GM23338 (cell line): ENCODE results near the gene DDC.

Experiments used
- CREB1 ChIP-seq: fragments of 250-450 bp; sonication (Bioruptor Pico); IDR thresholded peaks from 2 replicates; pipeline ENCODE4 v1.5.0; 2020; ENCODE audit warnings: low read depth, mild to moderate bottlenecking, moderate library complexity
- CTCF ChIP-seq, 2 experiments: fragments of 200-600 bp in 1 of 2; sonication (generic) in 1 of 2; conservative IDR thresholded peaks; 2 replicates each; pipeline versions ENCODE4 v1.5.1 to v1.6.1; 2016 to 2017; ENCODE audit warnings: antibody characterized with exemption in 2 of 2, low read depth in 2 of 2, mild to moderate bottlenecking in 2 of 2, moderate library complexity in 1 of 2
- ETS1 ChIP-seq: IDR thresholded peaks from 2 replicates; pipeline ENCODE4 v1.6.1; 2016; ENCODE audit warnings: antibody characterized with exemption
- EZH2 ChIP-seq: fragments of 200-600 bp; sonication (generic); IDR thresholded peaks from one replicate; pipeline ENCODE4 v1.8.0; 2017; ENCODE audit warnings: antibody characterized with exemption, mild to moderate bottlenecking, low read depth; ENCODE audit not compliant: unreplicated experiment
- EZH2phosphoT487 ChIP-seq: fragments of 200-600 bp; sonication (generic); IDR thresholded peaks from one replicate; pipeline ENCODE4 v1.8.1; 2018; ENCODE audit warnings: antibody characterized with exemption; ENCODE audit not compliant: unreplicated experiment
- JUNB ChIP-seq: IDR thresholded peaks from one replicate; pipeline ENCODE4 v1.6.1; 2016; ENCODE audit warnings: antibody characterized with exemption; ENCODE audit not compliant: unreplicated experiment
- NANOG ChIP-seq: IDR thresholded peaks from 2 replicates; pipeline ENCODE4 v1.6.1; 2016; ENCODE audit warnings: antibody characterized with exemption, borderline replicate concordance
- POLR2AphosphoS5 ChIP-seq: IDR thresholded peaks from 2 replicates; pipeline ENCODE4 v1.6.1; 2016; ENCODE audit warnings: antibody characterized with exemption, low read depth
- REST ChIP-seq: IDR thresholded peaks from one replicate; pipeline ENCODE4 v1.6.1; 2018; ENCODE audit warnings: antibody characterized with exemption; ENCODE audit not compliant: unreplicated experiment
- STAT1 ChIP-seq: IDR thresholded peaks from one replicate; pipeline ENCODE4 v1.6.1; 2016; ENCODE audit warnings: antibody characterized with exemption; ENCODE audit not compliant: unreplicated experiment
- ZNF114 ChIP-seq: fragments of 250-450 bp; sonication (Bioruptor Pico); IDR thresholded peaks from 2 replicates; pipeline ENCODE4 v1.5.0; 2020; ENCODE audit warnings: mild to moderate bottlenecking, moderate library complexity
- ZNF331 ChIP-seq: fragments of 250-450 bp; sonication (Bioruptor Pico); IDR thresholded peaks from 2 replicates; pipeline ENCODE4 v1.5.0; 2020; ENCODE audit warnings: low read depth, mild to moderate bottlenecking, moderate library complexity
- ZNF462 ChIP-seq: fragments of 250-450 bp; sonication (Bioruptor Pico); IDR thresholded peaks from 2 replicates; pipeline ENCODE4 v1.5.0; 2020; ENCODE audit warnings: mild to moderate bottlenecking, moderate library complexity

- TF ChIP-seq CTCF (conservative IDR thresholded peaks at IDR 0.05; ENCODE audit: low read depth in 2 of 2) = no peak
- no peak for TF ChIP-seq JUNB
- TF ChIP-seq EZH2 = no peak
- no peak for TF ChIP-seq ZNF114 (CRISPR knock-in tag)
- TF ChIP-seq POLR2AphosphoS5 = no peak
- no peak for TF ChIP-seq EZH2phosphoT487
- TF ChIP-seq REST = no peak
- TF ChIP-seq CREB1 (CRISPR knock-in tag) = no peak
- TF ChIP-seq NANOG = no peak
- TF ChIP-seq ETS1 = no peak
- no peak for TF ChIP-seq ZNF462 (CRISPR knock-in tag)
- TF ChIP-seq ZNF331 (CRISPR knock-in tag) = no peak
- no peak for TF ChIP-seq STAT1
Observed at GRCh38 chr7:50428911-50429310, 136.3 kb downstream of the DDC start.
